GM12892 (cell line): ENCODE measurements around the gene UBE2M.

Experiments used
- DNase-seq: peaks from one replicate; pipeline ENCODE4 v3.0.0; 2011; ENCODE audit not compliant: insufficient read length
- FAIRE-seq: peaks from 2 replicates; lab custom pipeline; 2011; peaks lifted over from hg19 to GRCh38; lab: Jason Lieb, UNC
- POLR2A ChIP-seq: IDR thresholded peaks from 2 replicates; pipeline ENCODE4 v1.6.1; 2011; ENCODE audit warnings: low read depth, low read length, control low read depth
- POLR2AphosphoS5 ChIP-seq: IDR thresholded peaks from 2 replicates; pipeline ENCODE4 v1.6.1; 2011; ENCODE audit warnings: low read depth, low read length, control low read depth
- TAF1 ChIP-seq: IDR thresholded peaks from 2 replicates; pipeline ENCODE4 v1.6.1; 2011; ENCODE audit warnings: low read depth, mild to moderate bottlenecking, control low read depth, low read length, borderline replicate concordance

The UBE2M gene

GRCh38 chr19:58538257-58539168 lies 19.9 kb downstream of the UBE2M start:
- no peak for FAIRE-seq
- TF ChIP-seq POLR2AphosphoS5 (no peak), POLR2A (peak; percentile 38; the same call in 1 of the 2 replicates)
- DNase-seq: no peak

- no peak for TF ChIP-seq TAF1
- no peak for TF ChIP-seq POLR2A
- no peak for TF ChIP-seq POLR2AphosphoS5
- no peak for FAIRE-seq
- DNase-seq: no peak
Measured at GRCh38 chr19:58536852-58537798, 21.3 kb downstream of the UBE2M start.

- TF ChIP-seq POLR2AphosphoS5 (no peak), POLR2A (no peak), TAF1 (no peak)
- FAIRE-seq (no peak), DNase-seq (no peak)
Measured at GRCh38 chr19:58535857-58536256, 22.6 kb downstream of the UBE2M start.

- FAIRE-seq (no peak), DNase-seq (no peak)
- no peak for TF ChIP-seq POLR2AphosphoS5
- TF ChIP-seq TAF1: no peak
- no peak for TF ChIP-seq POLR2A
Measured at GRCh38 chr19:58531034-58531840, 27.2 kb downstream of the UBE2M start.

GRCh38 chr19:58529405-58529804 lies 29.0 kb downstream of the UBE2M start:
- DNase-seq (no peak), FAIRE-seq (no peak)
- TF ChIP-seq POLR2A (no peak), TAF1 (no peak), POLR2AphosphoS5 (no peak)

- TF ChIP-seq TAF1 (no peak), POLR2AphosphoS5 (no peak), POLR2A (no peak)
- DNase-seq (no peak), FAIRE-seq (no peak)
Measured at GRCh38 chr19:58522709-58523108, 35.7 kb downstream of the UBE2M start.

GRCh38 chr19:58521651-58522050 lies 36.8 kb downstream of the UBE2M start:
- FAIRE-seq: no peak
- DNase-seq: no peak
- TF ChIP-seq POLR2A: no peak
- TF ChIP-seq POLR2AphosphoS5: no peak
- TF ChIP-seq TAF1: no peak

GRCh38 chr19:58520257-58520599 lies 38.2 kb downstream of the UBE2M start:
- FAIRE-seq (no peak), DNase-seq (no peak)
- TF ChIP-seq POLR2A (no peak), TAF1 (no peak), POLR2AphosphoS5 (no peak)

- TF ChIP-seq POLR2AphosphoS5: peak; percentile 82
- TF ChIP-seq POLR2A: peak; percentile 76
- TF ChIP-seq TAF1: no peak; the same call in 1 of the 2 replicates
- FAIRE-seq: peak; percentile 93
- peak; percentile 79 for DNase-seq
Measured at GRCh38 chr19:58519355-58520256, 38.8 kb downstream of the UBE2M start, which contains the start of gene ZBTB45. TSS of gene ZBTB45 (minus strand) at chr19:58519810. CDS start at chr19:58517673, 2,137 bp downstream.

- FAIRE-seq (peak; percentile 73), DNase-seq (no peak)
Measured at GRCh38 chr19:58519087-58519354, 39.4 kb downstream of the UBE2M start.

More at GRCh38 chr19:58519087-58519354, 39.4 kb downstream of the UBE2M start:
- TF ChIP-seq POLR2AphosphoS5 (0 out of 2 replicates have a peak, but pooled peaks have one; percentile 1), TAF1 (no peak)
